Activated CD8-positive, alpha-beta memory T cell treated with anti-CD3 and anti-CD28 coated beads for 1 hour (primary cell): ENCODE data around the gene TMX3.

Source experiments
- DNase-seq, 2 donors: peaks; one replicate each; pipeline ENCODE4 v3.0.0-alpha.2; 2020; ENCODE audit warnings: low read depth in 1 of 2; ENCODE audit errors: extremely low read depth in 1 of 2

TMX3 gene

DNA sequence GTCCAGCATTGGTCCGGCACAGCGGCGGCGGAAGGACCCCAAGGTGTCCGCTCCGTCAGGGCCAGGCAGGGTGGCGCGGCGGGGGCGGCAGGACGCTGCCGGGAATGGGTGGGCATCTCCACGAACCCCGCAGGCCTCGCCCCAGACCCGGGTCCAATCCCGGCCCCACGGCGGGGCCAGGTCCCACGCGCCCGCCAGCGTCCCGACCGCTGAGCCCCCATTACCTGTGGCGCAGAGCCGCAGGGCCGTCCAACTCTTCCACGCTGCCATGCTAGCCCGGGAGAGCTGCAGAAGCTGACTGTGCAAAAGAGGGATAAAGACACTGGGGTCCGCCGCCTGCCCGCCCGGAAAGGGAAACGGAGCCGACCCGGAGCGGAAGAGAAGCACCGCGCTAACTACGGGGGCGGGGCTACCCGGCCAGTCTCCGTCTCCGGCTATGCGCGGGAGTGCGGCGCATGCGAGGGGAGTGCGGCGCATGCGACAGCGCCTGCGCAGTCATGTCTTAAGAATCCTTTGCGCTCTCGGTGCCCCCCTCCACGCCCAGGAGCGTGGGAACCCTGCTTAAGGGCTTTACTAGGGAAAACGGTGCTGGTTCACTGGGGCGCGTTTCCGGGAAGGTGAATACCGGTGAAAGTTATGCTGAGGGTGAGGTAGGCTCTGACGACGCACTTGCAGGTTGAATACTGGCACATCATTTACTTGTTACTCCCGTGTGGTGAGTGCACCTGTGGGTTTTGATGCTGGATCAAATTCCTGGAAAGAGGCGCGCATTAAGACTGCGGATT, at the start of gene TMX3:
Gene TMX3 (minus strand): TSS at position 397 of the 785 bp plus-strand sequence. CDS start 127 bp downstream, at position 270.
- peak; percentile 77 to 86 for DNase-seq

DNA sequence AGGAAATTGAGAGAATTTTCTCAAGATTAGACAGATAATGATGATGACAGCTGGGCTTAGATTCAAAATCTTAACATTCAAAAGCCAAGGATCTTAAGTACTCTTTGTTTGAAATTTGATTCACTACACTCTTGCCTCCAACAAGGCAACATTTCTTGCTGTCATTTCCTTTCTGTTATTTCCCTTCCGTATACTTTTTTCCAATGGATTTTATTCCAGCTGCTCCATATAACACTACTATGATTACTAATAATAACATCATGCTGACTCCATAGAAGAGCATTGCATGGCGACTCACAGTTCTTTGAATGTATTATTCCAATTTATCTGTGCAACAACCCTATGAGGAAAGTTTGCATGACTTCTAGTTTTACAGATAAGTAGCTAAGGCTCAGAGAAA, 49.1 kb upstream of the TMX3 start:
- no peak for DNase-seq

DNA sequence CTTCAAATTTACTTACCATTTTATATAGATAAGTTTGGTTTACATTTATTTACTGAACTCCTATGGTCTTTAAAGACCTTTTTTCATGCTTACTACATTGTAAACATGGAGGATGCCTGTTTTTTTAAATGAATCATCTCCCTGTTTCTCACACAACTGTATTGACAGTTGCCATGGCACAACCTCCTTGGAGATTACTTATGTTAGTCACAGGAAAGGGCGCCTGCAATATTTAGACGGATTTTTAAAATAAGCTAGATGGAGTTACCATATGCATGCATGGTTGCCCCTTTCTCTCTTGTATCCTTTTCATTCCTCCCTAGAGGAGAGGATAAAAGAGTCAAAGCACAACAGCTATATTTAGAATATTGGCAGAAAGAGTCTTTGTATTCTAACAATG, 48.2 kb upstream of the TMX3 start:
- no peak for DNase-seq

- DNase-seq = no peak
Observed at GRCh38 chr18:68759308-68759707, 44.4 kb upstream of the TMX3 start.

- no peak for DNase-seq
Observed at GRCh38 chr18:68757126-68757525, 42.2 kb upstream of the TMX3 start.

GRCh38 chr18:68742206-68742605, 27.3 kb upstream of the TMX3 start:
- no peak for DNase-seq

GRCh38 chr18:68740966-68741365, 26.1 kb upstream of the TMX3 start:
- no peak for DNase-seq

DNA sequence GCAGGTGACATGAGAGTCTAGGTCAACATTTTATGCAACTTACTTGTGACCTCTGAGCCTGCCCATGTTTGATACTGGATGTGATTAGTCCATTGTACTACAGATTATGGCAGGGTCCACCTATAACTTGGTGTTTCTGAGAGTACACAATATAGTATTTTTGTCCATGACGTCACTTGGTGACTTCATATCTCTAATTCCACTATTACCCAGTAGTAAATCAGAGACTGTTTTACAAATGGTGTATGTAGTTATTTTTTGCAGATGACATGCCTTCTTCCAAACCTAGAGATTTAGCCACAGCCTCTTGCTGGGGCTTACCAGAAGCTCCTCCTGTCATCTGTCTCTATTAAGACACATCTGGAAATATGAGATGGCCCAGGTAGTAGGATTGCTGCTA, 24.6 kb upstream of the TMX3 start:
- no peak for DNase-seq

- DNase-seq = no peak
Observed at GRCh38 chr18:68738564-68738963, 23.7 kb upstream of the TMX3 start.

DNA sequence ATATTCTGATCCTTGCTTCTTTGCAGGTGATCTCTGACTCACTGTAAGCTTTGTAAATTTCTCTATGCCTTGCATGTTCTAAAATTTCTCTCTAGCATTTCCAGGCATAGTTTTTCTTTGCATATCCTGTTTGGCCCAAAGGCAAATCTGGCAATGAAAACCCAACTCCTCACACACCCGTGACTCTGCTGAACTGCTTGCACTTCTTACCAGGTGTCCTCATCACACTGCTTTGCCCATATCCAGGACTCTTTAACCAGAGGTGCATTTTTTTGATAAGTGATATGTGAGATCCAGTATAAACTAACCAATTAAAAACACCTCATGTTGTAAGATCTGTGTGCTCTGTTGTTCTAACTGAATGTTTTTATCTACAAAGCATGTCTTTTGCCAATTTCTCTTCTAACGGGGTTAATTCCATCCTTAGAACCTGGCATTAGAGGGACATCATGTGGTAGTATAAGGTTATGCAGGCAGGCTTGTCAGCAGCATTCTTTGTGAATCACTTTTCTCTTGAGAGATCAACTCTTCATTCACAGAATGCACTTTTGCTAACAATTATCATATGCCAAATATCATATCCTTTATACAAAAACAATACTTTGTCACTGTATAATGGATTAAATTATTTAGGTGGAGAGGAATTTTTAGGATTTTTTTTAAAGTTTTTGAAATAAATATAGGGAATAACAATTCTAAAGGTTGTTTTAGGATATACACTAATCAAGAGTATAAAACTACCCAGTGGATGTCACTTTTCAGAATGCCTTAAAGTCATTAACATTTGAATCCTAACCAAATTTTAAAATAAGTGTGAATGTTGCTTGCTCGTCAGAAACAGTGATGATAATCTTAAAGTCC, 20.8 kb upstream of the TMX3 start:
- no peak for DNase-seq

DNA sequence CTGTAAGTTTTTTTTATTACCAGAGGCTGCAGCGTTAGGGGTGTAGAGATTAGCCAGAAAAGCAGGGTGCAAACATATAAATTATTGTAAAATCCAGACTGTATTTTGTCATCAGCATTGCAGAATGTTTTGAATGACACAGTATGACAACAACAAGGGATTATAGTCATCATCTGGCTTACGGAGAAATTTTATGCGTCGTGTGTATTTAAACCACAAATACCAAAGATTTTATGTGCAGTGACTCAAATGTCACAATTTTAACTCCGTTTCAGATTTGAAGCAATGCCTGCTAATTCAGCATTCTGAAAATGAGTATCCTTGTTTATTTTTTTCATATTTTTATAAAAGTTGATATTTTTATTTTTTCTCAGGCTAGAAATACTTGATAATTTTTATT, 19.4 kb upstream of the TMX3 start:
- DNase-seq = no peak

DNA sequence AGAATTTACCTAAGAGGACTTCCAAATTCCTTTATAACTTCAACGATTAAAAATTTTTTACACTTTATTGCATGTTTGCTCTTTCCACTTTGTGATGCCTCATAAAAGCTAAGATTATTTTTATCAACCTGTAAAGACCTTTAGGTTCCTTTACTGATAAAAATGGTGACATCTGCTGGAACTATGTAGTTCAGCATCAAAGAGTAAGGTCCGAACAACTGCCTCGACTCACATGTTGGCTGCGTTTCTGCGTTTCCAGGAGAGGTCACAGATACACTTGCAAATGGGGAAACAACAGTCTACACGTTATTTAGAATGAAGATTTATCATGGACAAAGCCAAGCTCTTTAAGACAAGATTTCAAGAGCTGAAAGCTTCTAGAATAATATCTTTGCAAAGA, 18.8 kb upstream of the TMX3 start:
- DNase-seq = no peak

- no peak for DNase-seq
Observed at GRCh38 chr18:68728081-68728700, 13.3 kb upstream of the TMX3 start.

- no peak for DNase-seq
Observed at GRCh38 chr18:68727506-68727905, 12.6 kb upstream of the TMX3 start.

DNA sequence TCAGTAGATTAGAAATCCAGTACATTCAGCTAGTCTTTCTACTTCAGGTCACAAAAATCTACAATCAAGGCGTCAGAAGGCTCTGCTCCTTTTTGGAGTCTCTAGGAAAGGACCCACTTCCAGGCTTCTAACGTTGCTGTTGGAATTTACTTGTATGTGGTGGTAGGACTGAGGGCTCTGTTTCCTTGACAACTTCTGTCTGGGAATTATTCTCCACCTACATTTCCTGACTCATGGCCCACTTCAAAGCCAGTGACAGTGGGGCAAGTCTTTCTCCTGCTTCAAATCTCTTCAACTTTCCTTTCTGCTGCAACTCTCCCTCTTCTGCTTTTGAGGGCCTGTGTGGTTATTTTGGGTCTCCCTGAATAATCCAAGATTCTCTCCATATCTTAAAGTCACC, 10.4 kb upstream of the TMX3 start:
- DNase-seq = no peak

GRCh38 chr18:68724021-68724420, 9.1 kb upstream of the TMX3 start:
- no peak for DNase-seq

DNA sequence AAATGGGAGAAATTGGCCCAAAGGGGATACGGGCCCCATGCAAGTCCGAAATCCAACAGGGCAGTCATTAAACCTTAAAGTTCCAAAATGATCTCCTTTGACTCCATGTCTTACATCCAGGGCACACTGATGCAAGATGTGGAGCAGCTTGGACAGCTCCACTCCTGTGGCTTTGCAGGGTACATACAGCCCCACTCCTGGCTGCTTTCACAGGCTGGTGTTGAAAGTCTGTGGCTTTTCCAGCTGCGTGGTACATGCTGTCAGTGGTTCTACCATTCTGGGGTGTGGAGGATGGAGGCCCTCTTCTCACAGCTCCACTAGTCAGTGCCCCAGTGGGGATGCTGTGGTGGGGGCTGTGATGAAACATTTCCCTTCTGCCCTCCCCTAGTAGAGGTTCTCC, 8.6 kb upstream of the TMX3 start:
- DNase-seq = no peak

- no peak for DNase-seq
Observed at GRCh38 chr18:68722821-68723220, 7.9 kb upstream of the TMX3 start.

DNA sequence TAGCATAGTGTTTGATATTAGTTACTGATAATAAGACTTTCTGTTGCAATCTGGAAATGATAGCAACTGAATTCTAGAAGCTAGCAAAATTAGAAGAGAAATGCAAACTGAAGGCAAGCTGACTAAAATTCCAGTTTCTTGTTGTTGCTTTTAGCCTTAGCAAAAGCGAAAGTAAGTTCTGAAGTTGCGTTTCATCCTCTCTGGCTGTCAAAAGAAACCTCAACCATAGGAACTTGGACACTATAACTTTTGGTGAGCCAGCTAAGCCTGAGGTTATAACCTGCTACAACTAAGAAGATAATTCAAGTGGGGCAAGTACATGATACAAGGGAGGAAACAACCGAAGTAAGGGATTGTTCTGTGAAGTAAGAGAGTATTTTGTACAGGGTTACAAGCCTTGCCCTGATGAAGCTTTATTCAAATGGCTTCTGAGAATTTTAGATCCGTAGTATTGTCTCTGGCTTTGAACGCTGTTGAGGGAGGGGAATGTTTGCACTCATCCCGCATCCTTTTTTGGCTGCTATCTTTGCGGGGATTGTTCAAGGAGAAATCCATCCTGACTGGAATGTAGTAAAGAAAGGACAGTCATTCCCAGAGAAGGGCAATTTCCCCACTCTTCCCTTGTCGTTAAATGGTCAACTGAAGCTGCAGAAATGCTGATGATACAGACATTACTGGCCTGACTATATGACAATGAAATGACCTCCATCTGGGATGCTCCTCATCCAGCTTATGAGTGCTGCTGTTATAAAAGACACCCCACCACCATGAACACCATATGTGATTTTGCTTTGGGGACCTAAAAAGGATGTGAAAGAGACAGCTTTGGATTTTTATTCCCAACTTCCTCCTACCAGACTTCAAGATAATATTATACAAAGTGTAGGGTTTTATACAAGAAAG, 7.0 kb upstream of the TMX3 start:
- no peak for DNase-seq

GRCh38 chr18:68714366-68714711, 569 bp downstream of the TMX3 start:
- no peak for DNase-seq

DNA sequence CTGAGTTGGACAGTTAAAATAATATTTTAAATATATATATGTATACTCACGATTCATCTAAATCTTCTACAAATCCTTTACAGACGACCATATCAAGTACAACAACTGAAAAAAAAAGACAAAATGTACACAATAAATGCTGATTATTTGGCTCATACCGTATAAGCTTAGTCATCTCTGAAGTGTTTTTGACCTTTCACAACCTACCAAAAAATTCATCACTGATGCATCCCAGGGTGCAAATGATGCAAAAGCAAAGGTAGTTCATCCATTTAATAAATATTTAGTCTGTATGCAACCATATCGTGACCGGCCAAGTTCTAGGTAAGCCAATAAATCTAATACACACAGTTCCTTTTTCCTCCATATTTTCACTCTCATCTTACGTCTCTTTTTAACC, 1.1 kb downstream of the TMX3 start:
- no peak for DNase-seq
